M059J (cell line): ENCODE results near the gene EFNA1. TPM values are rescaled to one million over a fixed set of nuclear protein-coding genes. Genes with fewer than 3 reads are reported as not detected.

Experiments used
- DNase-seq: peaks from one replicate; pipeline ENCODE4 v3.0.0-alpha.2; 2012; ENCODE audit warnings: low read depth
- total RNA-seq: library from RNA; depleted of rRNA; stranded (reverse); fragments of >200 nt; shearing (Covaris generic); gene quantifications from 2 replicates; pipeline ENCODE4 v1.2.3, GENCODE V29; 2014; rRNA removed

EFNA1 gene, protein sequence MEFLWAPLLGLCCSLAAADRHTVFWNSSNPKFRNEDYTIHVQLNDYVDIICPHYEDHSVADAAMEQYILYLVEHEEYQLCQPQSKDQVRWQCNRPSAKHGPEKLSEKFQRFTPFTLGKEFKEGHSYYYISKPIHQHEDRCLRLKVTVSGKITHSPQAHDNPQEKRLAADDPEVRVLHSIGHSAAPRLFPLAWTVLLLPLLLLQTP
- 15.1 and 17.9 TPM in 2 replicates for total RNA-seq

DNA sequence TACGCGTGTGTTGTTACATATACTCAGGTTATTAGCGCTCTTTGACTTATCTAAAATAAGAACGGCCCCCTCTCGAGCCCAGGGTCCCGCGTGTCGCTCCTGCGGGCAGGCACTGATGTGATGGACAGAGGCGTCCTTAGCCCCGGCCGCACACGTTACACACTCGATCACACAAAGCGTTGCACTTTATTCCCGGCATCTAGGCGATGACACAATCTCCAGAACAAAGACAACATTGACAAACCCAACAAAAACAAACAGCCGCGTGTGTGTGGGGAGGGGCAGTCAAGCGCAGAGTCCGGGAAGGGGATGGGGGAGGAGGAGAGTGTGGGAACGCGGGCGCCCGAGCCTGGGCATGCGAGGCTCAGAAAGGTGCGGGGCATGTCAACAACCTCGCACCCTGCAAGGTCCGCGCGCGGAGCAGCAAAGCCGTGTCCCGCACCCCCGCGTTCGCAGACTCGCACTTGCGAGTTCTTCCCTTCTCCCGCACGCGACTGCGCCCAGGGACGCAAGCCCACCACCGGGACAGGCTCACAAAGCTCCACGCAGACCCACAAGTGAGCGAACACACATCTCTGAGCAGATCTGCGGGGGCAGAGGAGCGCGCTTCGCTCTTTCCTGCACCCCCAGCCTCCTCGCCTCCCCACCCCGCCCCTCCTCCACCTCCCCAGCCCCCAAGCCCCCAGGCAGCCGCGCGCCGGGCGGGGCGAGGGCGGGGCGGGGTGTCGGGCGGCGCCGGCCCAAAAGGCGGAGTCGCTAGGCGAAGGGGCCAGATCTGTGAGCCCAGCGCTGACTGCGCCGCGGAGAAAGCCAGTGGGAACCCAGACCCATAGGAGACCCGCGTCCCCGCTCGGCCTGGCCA, at the start of gene EFNA1:
Gene EFNA1, plus strand, starts transcription at position 772 of the 862 bp plus-strand sequence. CDS start 102 bp downstream, outside the sequence.
- peak; percentile 74 for DNase-seq

DNA sequence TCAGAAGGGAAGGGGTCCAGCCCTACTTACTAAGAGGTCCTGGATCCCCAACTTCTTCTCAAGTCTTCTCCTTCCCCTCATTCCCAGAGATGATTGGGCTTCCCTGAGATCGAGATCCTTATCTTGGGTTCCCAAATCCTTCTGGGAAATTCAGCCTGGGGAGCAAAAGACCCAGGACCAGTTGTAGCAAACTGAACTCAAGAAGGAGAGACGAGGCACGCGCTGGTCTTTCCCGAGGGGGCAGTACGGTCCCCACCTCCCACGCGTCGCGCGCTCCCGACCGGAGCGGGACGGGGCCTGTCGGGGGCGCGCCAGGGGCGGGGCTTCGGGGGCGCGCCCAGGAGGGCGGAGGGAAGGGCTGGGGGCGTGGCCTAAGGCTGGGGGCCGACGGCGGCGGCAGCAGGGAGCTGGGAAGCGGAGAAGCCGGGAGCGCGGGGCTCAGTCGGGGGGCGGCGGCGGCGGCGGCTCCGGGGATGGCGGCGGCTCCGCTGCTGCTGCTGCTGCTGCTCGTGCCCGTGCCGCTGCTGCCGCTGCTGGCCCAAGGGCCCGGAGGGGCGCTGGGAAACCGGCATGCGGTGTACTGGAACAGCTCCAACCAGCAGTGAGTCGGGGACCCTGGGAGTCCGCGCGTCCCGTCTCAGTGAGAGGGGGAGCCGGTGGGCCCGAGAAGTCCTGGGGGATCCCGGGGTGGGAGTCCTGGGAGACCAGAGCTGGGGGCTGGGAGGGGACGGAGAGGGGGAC, 49.0 kb upstream of the EFNA1 start, which contains the start of gene EFNA3:
Gene EFNA3, plus strand, starts transcription at position 369 of the 741 bp plus-strand sequence. Its CDS starts 105 bp downstream, at position 474.
- DNase-seq = peak; percentile 38

DNA sequence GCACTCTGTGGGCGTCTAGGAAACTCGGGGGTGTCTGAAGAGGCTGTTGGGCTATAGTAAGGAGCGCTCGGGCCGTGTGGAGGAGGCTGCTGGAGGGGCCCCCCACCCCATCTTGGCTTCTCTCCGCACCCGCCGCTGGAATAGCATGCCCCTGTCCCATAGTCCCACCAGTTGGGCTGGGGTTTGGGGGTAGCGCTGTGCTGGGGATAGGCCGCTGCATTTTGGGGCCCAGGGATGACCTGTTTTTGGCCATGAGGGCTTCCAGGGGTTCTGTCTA, 48.5 kb upstream of the EFNA1 start:
- DNase-seq = no peak

DNA sequence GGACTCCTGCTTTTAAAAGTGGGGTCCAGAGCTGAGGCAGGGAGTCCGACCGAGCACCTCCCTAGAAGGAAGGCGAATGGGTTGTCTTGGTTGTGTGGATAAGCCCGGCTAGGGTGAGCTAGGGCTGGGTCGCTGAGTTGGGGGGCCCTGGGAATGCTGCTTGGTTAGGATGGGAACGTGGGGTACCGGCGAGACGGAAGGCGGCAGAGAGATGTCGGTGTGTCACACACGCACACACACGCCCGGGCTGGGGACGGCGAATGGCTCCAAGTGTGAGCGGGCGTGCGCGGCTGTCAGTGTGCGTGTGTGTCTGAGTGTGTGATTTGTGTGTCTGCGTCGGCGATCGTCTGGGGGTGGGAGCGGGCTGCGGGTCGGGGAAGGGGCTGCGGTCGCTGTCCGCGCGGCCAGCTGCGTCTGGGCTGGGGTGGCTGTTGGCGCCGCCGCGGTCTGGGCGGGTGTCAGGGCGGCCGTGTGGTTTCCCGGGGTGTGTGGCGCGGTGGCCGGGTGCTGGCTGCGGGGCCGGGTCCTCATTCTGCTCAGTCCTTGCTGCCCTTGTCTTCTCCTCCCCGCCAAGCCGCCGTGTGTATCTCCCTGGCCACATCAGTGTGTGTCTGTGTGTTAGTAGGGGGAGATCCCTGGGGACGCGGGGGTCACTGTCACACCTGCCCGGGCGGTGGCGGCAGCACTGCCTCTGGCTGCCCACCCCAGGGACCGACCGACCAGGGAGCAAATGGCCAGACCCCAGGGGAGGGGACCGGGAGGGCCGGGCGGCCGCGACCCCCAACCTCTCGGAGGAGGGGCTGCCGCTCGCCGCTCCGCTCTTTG, 48.0 kb upstream of the EFNA1 start:
- no peak for DNase-seq

DNA sequence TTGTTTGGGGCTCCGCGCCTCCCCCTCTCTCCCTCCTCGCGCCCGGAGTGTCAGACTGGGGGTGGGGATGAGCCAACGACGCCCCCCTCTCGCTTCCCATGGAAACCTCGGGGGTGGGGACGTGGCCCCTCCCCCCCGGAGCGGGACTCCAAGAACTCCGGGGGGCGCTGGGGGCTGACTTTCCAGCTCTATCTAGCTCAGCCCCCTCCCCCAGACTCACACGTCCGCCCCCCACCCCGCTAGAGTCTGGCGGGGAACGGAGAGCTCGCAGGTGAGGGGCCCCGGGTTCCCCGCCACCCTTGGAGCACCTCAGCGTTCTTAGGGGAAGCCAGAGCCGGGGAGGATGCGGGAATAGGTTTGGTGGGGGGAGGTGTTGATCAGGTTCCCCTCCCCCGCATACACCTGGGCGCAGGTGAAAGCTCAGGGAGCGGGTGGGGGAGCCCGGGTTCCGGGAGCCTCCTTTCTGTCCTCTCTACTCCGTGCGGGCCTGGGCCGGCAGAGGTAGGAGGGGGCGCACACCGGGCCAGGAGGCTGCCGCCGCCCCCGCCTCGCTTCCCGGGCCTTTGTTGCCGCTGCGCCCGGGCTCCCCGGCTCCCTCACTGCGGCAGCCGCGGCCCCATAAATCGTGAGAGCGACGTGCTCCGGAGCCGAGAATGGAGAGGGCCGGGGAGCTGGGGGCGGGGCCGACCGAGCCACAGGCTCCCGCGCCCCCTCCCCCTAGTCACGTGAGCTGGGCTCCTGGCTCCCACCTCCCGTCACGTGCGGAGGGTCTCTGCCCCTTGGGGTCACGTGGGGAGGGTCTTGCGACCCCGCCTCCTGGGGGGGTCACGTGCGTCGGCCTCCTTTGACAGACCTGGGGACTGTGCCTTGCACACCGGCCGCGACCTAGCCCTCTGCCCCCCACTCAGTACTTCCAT, 47.1 kb upstream of the EFNA1 start:
- no peak for DNase-seq

DNA sequence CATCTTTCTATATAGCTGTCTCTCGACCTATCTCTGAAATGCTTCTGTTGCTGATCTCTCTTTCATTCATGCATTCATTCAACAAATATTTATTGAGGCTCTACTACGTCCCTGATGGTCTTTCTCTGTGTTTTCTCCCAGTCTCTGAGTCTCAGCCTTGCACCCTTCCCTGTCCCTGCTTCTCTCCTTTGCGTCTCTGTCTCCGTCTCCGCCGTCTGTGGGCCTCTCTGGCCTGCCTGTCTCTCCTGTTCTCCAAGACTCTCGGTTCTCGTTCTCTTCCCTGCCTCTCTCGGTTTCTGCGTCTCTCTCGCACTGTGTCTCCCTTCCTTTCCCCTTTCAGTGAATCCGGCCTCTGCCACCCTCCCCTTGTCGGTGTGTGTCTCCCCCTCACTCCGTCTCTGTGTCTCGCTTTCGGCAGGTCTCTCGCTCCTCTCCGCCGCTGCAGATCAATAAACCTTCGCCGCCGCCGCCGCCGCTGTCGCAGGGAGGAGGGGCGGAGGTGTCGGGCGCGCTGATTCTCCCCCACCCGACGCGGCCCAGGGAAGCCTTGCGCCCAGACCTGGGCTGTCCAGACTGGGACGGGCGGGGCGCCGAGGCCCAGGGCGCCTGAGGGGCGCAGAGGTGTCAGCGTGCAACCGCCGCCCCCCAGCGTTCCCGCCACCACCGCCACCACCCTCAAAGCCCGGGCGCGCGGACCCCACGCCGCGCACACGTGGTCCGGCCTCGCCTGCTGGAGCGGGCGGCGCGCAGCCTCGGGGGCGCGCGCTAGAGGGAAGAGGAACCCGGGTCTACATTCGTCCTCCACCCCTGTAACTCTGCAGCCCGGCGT, 46.0 kb upstream of the EFNA1 start:
- no peak for DNase-seq

DNA sequence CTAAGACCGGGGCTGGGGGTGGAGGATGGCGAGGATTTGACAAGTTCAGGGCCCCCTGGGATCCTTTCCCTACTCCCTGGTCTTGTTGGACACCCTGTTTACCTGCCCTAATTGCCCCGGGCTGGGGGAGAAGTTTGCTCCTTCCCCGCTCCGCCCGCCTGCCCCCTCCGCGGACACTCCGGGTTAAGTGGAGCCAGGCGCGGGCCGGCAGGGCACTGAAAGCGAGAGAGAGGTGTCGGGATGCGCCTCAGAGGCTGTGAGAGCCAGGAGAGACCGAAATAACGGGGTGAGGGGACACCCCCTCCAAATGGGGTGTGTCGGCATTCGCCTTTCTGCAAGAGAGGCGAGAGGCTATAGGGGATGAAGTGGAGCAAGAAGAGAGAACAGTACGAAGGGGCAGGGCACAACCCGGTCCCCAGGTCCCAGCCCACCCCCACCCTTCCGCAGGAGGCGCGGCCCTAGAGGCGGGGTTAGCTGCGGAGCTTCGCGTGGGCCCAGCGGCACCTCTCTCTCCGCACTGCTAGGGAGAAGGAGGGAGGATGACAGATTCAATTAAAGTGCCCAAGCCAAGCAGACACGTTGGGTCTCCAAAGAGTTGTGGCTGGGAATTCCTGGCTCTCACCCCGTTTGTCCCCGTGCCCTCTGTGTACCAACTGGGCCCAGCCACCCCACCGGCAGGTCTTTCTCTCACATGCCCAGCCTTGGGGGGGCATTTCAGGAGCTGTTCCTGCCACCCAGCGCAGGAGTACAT, 45.2 kb upstream of the EFNA1 start:
- no peak for DNase-seq

DNA sequence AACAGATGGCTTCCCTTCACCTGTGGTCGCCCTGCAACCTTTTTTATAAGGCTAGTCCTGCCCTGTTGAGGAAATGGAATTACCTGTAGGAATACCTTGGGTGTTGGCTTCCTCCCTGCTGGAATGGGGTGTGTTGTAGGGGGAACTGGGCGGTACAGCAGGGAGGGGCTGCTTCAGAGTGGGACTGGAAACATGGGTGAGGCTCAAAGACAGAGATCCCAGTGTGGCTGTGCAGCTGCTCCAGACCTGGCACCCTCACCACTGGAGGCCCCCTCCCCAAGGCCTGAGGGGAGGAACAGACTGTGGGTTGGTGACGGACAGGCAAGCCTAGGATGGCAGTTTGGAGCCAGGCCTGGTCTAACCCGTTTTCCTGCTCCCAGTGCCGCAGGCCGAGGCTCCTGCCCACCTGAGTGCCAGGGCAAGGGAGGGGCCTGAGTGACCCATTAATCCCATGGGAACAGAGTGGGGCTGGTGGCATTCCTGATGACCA, 44.6 kb upstream of the EFNA1 start:
- DNase-seq = no peak

DNA sequence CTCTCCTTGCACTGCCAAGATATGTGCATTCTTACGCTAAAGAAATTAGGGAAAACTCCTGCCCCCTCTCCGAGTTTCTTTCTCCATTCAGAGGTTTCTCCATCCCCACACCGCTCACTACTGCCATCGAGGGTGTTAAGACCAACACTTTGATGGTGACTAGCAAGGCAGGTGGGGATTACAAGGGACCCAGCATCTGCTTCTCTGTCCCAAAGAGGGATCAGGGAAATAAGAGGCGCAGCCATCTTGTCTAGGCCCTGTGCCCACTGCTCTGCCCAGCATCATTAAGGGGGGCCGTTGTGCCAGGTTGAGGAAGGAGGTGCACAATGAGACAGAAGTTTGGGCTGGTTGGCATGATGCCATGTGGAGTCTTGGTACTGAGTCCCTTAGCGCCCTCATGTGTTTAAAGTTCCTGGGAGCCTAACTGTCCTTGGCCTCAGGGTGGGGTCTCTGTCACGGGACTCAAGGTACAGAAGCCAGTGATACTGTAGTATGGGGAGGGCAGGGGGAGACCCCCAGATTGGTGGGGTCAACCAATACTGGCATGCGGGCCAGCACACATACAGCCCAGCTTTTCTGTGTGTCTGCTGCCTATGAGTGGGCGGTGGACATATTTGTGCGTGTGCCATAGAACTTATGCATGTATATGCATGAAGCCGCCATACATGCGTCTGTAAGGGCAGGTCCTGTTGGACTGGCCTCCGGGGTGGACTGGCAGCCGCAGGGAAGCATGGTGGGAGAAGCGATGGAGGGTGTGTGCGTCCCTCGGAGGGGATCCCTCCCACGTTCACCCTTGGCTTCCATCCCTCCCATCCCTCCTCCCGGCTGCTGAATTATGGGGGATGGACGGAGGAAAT, 43.6 kb upstream of the EFNA1 start:
- DNase-seq = peak; percentile 64

DNA sequence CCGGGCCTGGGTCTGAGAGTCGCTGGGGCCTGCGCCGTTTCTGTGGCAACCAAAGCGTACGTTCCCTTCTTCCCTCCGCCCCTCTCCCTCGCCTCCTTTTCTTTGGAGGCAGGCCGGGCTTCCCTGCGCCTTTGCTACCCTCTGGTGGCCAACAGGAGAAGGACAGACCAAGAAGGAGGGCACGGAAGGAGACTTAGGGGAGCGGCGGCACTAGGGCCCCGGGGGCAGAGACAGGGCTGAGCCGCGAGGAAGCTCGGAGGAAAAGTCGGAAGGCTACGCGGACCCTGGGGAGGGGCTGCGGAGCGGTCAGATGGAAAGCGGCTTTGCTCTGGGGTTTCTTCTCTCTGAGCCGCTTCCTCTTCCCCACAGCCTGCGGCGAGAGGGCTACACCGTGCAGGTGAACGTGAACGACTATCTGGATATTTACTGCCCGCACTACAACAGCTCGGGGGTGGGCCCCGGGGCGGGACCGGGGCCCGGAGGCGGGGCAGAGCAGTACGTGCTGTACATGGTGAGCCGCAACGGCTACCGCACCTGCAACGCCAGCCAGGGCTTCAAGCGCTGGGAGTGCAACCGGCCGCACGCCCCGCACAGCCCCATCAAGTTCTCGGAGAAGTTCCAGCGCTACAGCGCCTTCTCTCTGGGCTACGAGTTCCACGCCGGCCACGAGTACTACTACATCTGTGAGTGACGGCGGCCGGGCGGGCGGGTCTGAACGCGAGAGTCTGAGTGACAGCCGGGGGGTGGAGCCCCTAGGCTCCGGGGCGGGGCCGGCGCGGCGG, 42.8 kb upstream of the EFNA1 start:
- DNase-seq = peak; percentile 92

DNA sequence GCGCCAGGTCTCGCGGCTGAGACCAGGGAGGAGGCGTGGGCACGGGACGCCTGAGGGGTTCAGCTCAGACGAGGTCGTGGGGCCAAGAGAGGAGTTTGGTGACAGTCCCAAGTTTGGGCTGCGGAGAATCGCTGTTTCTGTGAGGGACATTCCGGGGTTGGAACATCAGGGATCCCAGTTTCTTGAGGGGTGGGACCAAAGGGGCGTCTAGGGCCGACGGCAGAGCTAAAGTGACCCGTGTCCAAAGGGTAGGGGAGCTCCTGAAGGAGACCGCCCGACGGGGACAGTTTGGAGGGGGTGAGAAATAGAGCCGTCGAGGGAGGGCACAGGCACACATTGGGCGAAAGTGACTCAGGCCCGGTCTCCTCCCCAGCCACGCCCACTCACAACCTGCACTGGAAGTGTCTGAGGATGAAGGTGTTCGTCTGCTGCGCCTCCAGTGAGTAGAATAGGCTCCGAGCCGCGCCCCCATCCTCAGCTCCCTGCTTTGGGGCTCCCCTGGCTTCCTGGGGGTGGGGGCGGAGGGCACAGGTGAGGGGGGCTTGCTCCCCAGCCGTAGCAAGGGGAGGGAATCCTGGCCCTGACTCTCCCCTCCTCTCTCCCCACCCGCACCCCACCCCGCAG, 42.1 kb upstream of the EFNA1 start:
- DNase-seq = peak; percentile 78

DNA sequence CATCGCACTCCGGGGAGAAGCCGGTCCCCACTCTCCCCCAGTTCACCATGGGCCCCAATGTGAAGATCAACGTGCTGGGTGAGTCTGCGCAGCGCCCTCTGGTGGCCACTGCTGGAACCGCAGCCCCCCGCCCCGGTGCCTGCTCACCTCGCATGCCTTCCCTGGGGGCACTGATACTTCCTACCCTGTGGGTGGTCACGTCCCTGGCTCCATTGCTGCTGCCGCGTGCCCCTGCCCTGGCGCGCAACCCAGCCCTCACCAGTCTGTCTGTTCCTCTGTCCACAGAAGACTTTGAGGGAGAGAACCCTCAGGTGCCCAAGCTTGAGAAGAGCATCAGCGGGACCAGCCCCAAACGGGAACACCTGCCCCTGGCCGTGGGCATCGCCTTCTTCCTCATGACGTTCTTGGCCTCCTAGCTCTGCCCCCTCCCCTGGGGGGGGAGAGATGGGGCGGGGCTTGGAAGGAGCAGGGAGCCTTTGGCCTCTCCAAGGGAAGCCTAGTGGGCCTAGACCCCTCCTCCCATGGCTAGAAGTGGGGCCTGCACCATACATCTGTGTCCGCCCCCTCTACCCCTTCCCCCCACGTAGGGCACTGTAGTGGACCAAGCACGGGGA, 41.4 kb upstream of the EFNA1 start:
- peak; percentile 60 for DNase-seq

DNA sequence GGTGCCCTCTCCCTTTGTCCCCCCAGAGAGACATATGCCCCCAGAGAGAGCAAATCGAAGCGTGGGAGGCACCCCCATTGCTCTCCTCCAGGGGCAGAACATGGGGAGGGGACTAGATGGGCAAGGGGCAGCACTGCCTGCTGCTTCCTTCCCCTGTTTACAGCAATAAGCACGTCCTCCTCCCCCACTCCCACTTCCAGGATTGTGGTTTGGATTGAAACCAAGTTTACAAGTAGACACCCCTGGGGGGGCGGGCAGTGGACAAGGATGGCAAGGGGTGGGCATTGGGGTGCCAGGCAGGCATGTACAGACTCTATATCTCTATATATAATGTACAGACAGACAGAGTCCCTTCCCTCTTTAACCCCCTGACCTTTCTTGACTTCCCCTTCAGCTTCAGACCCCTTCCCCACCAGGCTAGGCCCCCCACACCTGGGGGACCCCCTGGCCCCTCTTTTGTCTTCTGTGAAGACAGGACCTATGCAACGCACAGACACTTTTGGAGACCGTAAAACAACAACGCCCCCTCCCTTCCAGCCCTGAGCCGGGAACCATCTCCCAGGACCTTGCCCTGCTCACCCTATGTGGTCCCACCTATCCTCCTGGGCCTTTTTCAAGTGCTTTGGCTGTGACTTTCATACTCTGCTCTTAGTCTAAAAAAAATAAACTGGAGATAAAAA, 40.7 kb upstream of the EFNA1 start:
- DNase-seq = no peak

DNA sequence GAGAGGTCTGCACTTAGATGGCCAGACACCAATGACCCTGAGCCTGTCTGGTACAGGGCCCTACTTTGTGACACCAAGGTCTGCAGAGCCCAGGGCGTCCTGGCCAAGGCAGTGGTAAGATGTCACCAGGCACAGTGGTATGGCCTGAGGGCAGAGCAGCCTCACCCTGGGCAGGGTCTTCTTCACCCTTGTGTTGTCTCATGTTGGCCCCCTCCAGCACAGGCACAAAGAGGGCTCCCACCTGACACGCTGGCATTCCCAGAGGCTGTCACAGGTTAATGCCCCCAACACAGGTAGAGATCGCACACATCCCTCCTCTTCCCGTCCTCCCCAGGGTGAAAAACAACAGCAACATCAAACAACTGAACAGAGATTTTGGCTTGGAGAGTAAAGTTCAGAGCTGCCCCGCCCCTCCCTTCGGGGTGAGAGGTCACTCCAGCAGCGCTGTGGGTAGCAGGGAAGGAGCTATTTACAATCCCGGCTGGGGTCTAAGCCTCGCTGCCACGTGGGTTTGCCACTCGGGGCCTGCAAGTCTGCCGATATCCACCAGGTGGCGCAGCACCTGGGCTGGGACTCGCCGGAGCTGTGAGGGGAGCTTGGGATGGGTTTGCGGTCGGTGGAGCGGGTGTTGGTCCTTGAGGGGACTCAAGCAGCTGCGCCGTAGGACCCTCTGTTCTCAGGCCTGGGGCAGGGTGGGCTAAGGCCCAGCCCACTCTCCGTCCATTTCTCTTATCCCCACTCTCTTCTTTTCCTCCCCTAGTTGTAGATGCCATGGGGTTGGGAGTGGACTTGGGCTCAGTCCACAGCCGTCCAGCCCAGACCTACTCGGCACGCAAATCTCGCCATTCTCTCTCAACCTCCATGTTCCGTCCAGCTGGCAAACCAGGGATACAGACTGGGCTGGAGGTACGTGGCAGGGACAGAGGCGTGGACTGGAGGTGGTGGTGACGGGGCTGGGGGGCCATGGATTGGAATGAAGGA, 36.3 kb upstream of the EFNA1 start:
- DNase-seq = peak; percentile 53
